ENCODE data around the gene GRAMD1A.

GRCh38 chr19:35061583-35062373 is 61.7 kb downstream of the GRAMD1A start:
- no peak for TF ChIP-seq CTCF (IDR thresholded peaks at IDR 0.05)
- no peak for TF ChIP-seq EZH2 (IDR thresholded peaks at IDR 0.05)
